Measurements from ENCODE around the gene CENPN.

CENPN gene

GRCh38 chr16:81035975-81036750 lies 29.1 kb downstream of the CENPN start:
- DNase-seq: no peak

DNA sequence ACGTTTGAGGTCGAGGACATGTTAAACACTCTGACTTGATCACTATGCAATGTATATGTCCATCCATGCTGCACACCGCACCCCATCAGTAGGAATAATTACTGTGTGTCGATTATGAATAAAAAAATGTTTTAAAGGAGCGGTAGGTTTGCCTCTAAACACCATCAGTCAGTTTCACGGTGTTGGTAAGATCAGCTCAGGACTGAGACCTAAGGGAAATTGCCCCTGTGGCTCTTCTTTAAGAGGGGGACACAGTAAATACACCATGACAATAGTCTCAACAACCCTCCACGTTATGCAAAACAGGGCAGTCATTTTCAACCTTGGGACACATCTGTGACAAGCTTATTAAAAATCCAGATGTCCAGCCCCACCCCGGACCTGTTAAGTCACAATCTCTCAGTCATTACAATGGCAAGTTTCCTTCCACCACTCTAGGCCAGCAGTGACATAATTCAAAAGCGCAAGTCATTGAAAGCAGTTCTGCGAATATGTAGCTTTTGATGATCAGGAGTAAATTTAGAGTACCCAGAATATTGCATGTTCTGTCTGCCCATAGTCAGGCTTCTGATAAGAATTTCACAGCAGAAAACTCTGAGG lies 29.8 kb downstream of the CENPN start:
- no peak for DNase-seq

GRCh38 chr16:81040131-81040530 lies 33.1 kb downstream of the CENPN start:
- DNase-seq: no peak

DNA sequence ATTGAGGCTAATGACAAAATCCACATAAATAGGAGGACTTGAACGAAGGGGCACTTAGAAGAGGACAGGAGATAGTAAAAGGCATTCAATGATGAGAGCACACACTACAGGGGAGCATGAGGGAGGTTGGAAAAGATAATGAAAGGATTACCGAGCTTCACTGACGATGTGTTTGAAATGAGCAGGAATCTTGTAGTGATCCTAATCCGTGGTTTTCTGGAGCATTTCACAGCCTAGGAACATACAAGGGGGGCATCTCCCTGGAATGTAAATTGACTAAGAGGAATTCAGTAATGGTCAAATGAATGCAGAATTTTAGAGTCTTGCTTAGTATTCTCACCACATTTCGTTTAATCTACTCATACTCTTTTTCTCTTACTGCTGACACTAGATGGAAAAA lies 33.8 kb downstream of the CENPN start:
- no peak for DNase-seq

GRCh38 chr16:81041696-81042095 lies 34.7 kb downstream of the CENPN start:
- DNase-seq: no peak

DNA sequence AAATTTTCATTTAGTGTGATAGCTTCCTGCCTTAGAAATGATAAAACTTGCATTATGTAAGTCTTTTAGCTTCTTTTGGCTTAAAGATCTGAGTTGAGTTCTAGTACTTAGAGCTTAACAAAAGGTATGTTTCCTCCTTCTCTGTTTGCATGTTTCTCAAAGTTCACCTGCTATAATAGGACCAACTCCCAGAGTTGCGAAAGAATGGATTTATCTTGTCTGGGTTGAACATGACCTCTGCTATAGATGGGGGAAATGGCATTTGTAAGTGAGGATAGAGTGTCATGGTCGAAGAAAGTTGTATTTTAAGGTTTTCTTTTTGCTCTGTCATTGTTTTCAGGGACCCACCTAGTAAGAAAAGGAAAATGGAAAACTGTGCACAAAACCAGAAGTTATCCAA lies 35.8 kb downstream of the CENPN start:
- DNase-seq: no peak

DNA sequence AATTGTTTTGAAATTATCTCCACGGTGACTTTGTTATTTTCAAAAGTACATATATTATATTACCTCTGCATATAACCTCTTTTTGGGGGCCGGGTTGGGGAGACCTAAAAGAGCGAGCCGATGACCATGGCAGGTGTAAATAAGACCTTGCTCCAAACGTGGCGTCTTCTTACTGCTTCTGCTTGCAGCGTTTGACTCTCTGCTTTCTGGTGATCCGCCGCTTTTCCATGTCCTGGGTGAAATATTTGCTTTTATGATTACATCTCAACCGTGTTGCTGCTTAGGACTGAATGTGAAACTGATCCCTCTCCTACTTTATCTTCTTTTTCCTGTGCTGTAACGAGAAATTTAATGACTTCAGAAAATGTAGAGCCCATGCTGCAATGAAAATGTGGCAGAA lies 46.7 kb downstream of the CENPN start:
- DNase-seq: no peak

- no peak for DNase-seq
These were observed 53.7 kb downstream of the CENPN start for GRCh38 chr16:81060576-81061306.

DNA sequence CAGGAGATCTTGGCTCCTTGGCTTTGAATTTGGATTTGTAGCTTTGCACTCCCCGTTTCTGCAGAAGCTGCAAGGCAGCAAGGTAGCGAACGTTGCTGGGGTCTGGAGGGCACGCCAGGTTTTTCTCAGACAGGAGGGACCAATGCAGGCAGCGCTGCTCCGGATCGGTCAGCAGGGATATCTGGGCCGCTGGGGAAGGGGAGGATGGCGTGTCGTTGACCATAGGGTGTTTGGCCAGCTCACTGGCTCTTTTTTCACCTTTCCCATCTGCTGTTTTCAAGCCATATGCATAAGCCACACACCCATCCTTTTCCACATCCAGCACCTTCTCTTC lies 54.3 kb downstream of the CENPN start:
- DNase-seq: no peak

DNA sequence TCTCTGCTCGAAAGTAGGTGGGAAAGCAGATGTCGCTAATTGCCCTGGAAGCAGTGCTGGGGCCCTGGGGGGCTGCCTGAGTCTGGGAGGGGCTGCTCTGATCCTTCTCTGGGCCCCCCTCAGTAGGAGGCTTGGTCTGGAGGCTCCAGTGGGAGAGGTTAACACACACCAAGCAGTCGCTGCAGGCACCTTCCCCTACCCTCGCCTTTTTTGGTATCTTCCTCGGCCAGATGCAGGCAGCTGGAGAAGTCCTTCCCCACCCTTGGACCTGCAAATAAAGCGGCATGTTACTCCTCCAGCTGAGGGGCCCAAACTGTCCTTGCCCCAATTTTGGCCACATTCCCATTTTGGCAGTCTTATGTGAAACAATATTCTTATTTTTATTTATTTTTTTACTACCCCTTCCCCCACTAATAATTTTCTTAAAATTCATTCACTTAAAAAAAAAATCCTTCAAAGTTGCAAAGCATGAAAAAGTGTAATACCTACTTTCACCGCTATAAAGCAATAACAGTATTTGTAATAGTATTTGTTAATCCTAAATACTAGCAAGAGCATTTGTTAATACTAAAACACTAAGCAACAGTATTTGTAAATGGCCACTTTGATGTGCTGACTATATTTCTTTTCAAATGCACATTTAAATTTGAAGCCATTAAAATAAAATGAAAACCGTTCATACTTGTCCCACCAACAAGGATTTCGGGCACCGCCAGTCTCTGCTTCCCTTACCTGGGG lies 55.0 kb downstream of the CENPN start:
- no peak for DNase-seq

DNA sequence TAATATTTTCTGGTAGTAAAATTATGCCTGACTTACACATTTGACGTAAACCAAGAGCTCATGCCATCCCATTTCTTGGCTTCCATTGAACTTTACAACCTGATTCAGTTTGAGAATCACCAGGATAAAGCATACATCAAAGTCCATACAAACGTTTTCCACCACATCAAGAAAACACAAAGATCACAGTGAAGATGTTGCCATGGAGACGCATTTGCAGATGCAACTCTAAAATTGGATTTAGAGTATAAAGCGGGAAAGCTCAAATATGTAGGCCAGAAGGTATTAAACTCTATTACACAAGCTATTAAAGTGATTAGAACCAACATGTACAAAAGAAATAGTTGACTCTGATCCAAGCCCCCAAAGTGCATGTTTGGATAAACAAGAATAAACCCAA lies 59.7 kb downstream of the CENPN start:
- DNase-seq: no peak

GRCh38 chr16:81067166-81067565 lies 60.2 kb downstream of the CENPN start:
- DNase-seq: no peak

DNA sequence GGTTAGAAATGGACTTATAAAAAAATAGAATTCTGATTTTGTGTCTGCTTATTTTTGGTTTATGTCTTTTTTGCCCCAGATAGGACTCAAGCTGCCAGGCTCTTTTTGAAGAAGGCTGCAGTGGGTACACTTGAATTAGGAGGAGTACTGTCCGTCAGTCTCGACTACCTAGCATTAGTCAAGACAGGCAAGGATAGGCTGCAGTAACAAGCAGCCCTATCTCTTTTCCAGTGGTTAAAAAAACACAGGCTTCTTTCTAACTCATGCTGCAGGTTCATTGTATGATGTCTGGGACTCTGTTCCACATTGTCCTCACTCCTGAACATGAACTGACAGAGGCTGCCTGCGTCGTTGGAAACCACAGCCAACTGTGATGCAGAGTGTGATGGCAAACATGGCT lies 62.0 kb downstream of the CENPN start:
- DNase-seq: no peak

DNA sequence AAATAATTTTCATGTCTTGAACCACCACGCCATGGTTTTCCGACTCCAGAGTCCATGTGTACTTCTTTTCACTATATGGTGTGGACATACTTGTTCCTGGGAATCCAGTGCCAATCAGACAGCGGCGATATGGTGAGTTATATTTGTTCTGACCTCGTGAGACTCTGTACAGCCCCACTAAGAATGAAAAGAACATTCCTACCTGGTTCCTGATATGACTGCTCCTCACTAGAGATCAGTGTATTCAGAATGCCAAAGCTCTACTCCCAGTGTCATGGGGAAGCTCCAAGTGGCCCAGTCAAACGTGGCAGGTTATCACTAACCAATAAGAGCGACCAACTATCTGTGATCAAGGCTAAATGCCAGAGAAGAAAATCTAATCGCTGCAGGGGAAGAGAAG lies 64.0 kb downstream of the CENPN start:
- DNase-seq: no peak

GRCh38 chr16:81071805-81072204 lies 64.8 kb downstream of the CENPN start:
- DNase-seq: no peak

GRCh38 chr16:81073560-81074330 lies 66.7 kb downstream of the CENPN start:
- DNase-seq: no peak

GRCh38 chr16:81076566-81077075 lies 69.6 kb downstream of the CENPN start:
- DNase-seq: peak; percentile 67

GRCh38 chr16:81077076-81077940 lies 70.3 kb downstream of the CENPN start, which contains the start of gene C16orf46:
C16orf46 (minus strand) TSS chr16:81077238; CDS start chr16:81063955, 13,283 bp downstream.
- peak; percentile 92 for DNase-seq

DNA sequence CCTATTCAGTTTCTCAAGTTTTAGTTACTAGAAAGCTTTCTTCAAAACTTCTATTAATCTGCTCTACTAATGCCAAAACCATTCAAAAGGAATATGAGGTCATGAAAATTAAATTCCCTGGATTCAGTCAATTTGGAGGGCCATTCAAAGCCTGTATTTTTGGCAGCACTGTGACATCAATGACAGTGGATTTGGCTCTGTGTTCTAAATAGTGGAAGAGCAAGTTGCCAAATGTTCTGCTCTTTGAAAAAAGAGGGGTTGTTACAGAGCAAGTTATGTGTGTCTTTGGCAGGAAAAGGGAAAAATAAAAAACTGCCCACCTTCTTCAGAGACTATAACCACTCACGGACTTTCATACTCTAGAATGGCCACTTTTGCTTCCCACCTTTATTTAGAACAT lies 73.2 kb downstream of the CENPN start:
- no peak for DNase-seq

GRCh38 chr16:81081014-81081413 lies 74.0 kb downstream of the CENPN start:
- no peak for DNase-seq
